Common myeloid progenitor, CD34-positive (primary cell): Measurements from ENCODE around the gene GREM1.

Experiments used
- CTCF ChIA-PET: fragments of 350-600 bp; sonication (Branson Sonifier 250); formaldehyde crosslinking; loops from one replicate; lab custom pipeline; 2021; ENCODE audit warnings: antibody characterized with exemption; lab: Charles Lee
- POLR2A ChIA-PET: fragments of 350-600 bp; sonication (Branson Sonifier 250); formaldehyde crosslinking; loops from one replicate; lab custom pipeline; 2021; ENCODE audit warnings: antibody characterized with exemption; lab: Charles Lee
- DNase-seq, 3 donors: peaks; one replicate each; pipeline versions ENCODE4 v3.0.0 to v3.0.0-alpha.2; 2013
- H3K27ac ChIP-seq, 2 experiments: 1 replicate in 1 of 2; 2 replicates in 1 of 2; pipeline ENCODE4 v1.7.0; 2013; ENCODE audit warnings: inconsistent platforms in 2 of 2, low read length in 2 of 2, mild to moderate bottlenecking in 2 of 2, low read depth in 1 of 2, moderate library complexity in 1 of 2; ENCODE audit not compliant: severe bottlenecking in 2 of 2, insufficient read depth in 1 of 2, poor library complexity in 1 of 2
- H3K27me3 ChIP-seq, 5 experiments: replicated peaks in 2 of 5; 1 replicate in 3 of 5; 2 replicates in 2 of 5; pipeline versions ENCODE4 v1.6.1 to v1.7.0; 2013; ENCODE audit warnings: low read length in 4 of 5, mild to moderate bottlenecking in 2 of 5, moderate library complexity in 2 of 5, inconsistent platforms in 1 of 5; ENCODE audit not compliant: insufficient read depth in 5 of 5, control insufficient read depth in 4 of 5
- H3K36me3 ChIP-seq, 4 experiments: 1 replicate in 2 of 4; 2 replicates in 2 of 4; pipeline versions ENCODE4 v1.6.1 to v1.7.0; 2013; ENCODE audit warnings: low read length in 3 of 4, control low read depth in 1 of 4, mild to moderate bottlenecking in 1 of 4; ENCODE audit not compliant: control insufficient read depth in 4 of 4, insufficient read depth in 4 of 4
- H3K4me1 ChIP-seq, 4 experiments: 1 replicate in 3 of 4; 2 replicates in 1 of 4; pipeline versions ENCODE4 v1.6.1 to v1.7.1; 2013; ENCODE audit warnings: low read length in 3 of 4, mild to moderate bottlenecking in 3 of 4, control low read depth in 1 of 4, inconsistent platforms in 1 of 4, moderate library complexity in 1 of 4; ENCODE audit not compliant: control insufficient read depth in 4 of 4, insufficient read depth in 4 of 4; ENCODE audit errors: control extremely low read depth in 1 of 4
- H3K4me3 ChIP-seq, 7 experiments: 1 replicate in 4 of 7; 2 replicates in 3 of 7; pipeline versions ENCODE4 v1.5.1 to v1.7.0; 2013; ENCODE audit warnings: mild to moderate bottlenecking in 7 of 7, low read length in 6 of 7, moderate library complexity in 6 of 7, inconsistent platforms in 2 of 7, low read depth in 2 of 7, control low read depth in 1 of 7; ENCODE audit not compliant: insufficient read depth in 4 of 7, control insufficient read depth in 1 of 7; ENCODE audit errors: extremely low read depth in 1 of 7
- H3K9me3 ChIP-seq, 5 experiments: 1 replicate in 4 of 5; 2 replicates in 1 of 5; pipeline versions ENCODE4 v1.6.1 to v1.7.1; 2013; ENCODE audit warnings: low read length in 4 of 5, mild to moderate bottlenecking in 2 of 5, inconsistent platforms in 1 of 5, low read depth in 1 of 5, moderate library complexity in 1 of 5; ENCODE audit not compliant: control insufficient read depth in 4 of 5, insufficient read depth in 2 of 5; ENCODE audit errors: control extremely low read depth in 1 of 5
- WGBS: methylation state at CpG from one replicate; pipeline ENCODE4 v1.1.5; 2013; ENCODE audit not compliant: insufficient coverage; 5-methylcytosine and 5-hydroxymethylcytosine counted together

Gene GREM1

GRCh38 chr15:32718227-32718820, 520 bp downstream of the GREM1 start:
- peak in 2 of 3 donors; percentile 27 to 55 for DNase-seq
- H3K4me3 ChIP-seq: peak overlapping the region in 6 of 7 experiments; percentile 30 to 68 (median 48)
- H3K36me3 ChIP-seq: no peaks in the 10 kb centered on the region
- peaks cover 27 to 83% (median 50%) of the 10 kb centered on the region in 5 experiments for H3K27me3 ChIP-seq
- no peak overlapping the region for H3K27ac ChIP-seq
- no peaks in the 10 kb centered on the region for H3K9me3 ChIP-seq
- ChIA-PET CTCF (interaction anchor here (0.5 kb wide), 1 partner anchor 1350 kb away, joined by 3 read pairs; no protein-coding TSS in a partner anchor), POLR2A (no interaction called here)
- WGBS: 2% methylated on average over 55 of the region's 60 CpGs
- peaks cover 5 to 32% (median 27%) of the 10 kb centered on the region in 4 experiments for H3K4me1 ChIP-seq

GRCh38 chr15:32718821-32719716, 1.3 kb downstream of the GREM1 start:
- WGBS: 4% methylated on average over 58 of the region's 70 CpGs
- H3K9me3 ChIP-seq: no peaks in the 10 kb centered on the region
- H3K36me3 ChIP-seq: no peaks in the 10 kb centered on the region
- POLR2A ChIA-PET: no interaction called here
- H3K27me3 ChIP-seq: peaks cover 26 to 75% (median 47%) of the 10 kb centered on the region in 5 experiments
- DNase-seq: peak; percentile 19 to 77 (median 51)
- CTCF ChIA-PET: interaction anchor here (0.5 kb wide), 1 partner anchor 1351 kb away, joined by 3 read pairs; no protein-coding TSS in a partner anchor
- H3K4me3 ChIP-seq: peak overlapping the region in 6 of 7 experiments; percentile 30 to 68 (median 48)
- H3K27ac ChIP-seq: no peak overlapping the region
- peaks cover 5 to 32% (median 27%) of the 10 kb centered on the region in 4 experiments for H3K4me1 ChIP-seq

DNA sequence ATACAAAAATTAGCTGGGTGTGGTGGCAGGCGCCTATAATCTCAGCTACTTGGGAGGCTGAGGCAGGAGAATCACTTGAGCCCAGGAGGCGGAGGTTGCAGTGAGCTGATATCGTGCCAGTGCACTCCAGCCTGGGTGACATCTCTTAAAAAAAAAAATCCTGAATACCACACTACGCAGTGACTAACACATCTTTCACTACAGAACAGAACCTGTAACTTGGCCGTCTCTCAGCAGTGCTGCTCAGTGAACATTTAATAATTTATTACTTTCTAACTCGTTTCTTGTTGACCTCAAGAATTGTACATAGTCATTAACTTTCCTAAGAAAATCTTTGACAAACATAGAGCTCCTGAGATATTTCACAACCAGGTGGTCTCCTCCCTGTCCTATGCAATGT, 3.8 kb downstream of the GREM1 start:
- CTCF ChIA-PET: no interaction called here

DNA sequence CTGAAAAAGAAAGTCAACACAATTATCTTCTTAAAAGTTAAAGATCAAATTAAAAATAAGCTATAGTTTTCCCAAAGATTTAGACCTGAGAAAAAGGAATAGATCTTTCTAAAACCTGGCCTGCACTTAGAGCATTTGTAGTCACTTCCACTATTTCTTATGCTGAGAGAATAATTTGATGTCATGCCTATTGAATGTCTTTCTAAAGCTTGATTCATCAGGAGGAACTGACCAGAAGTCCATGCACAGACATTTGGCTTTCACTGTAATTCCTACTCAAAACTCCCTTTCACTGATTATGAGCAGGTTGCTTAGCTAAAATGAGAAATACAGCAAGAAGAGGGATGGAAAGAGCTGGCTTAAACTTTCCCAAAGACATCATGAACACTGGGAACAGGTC, 4.3 kb downstream of the GREM1 start:
- DNase-seq: no peak
- Histone ChIP-seq H3K4me1 (peaks cover 0 to 24% (median 22%) of the 10 kb centered on the region in 4 experiments), H3K9me3 (no peaks in the 10 kb centered on the region), H3K27me3 (peaks cover 2 to 45% (median 21%) of the 10 kb centered on the region in 5 experiments), H3K27ac (no peak overlapping the region), H3K4me3 (no peak overlapping the region), H3K36me3 (no peaks in the 10 kb centered on the region)
- ChIA-PET CTCF (no interaction called here), POLR2A (no interaction called here)

More for the DNA sequence above, 3.8 kb downstream of the GREM1 start:
- Histone ChIP-seq H3K4me1 (peaks cover 3 to 29% (median 26%) of the 10 kb centered on the region in 4 experiments), H3K9me3 (no peaks in the 10 kb centered on the region), H3K27me3 (peaks cover 6 to 50% (median 26%) of the 10 kb centered on the region in 5 experiments), H3K4me3 (no peak overlapping the region), H3K27ac (no peak overlapping the region), H3K36me3 (no peaks in the 10 kb centered on the region)
- 90% methylated on average over 5 of the region's 6 CpGs for WGBS
- no peak for DNase-seq
- POLR2A ChIA-PET: no interaction called here

DNA sequence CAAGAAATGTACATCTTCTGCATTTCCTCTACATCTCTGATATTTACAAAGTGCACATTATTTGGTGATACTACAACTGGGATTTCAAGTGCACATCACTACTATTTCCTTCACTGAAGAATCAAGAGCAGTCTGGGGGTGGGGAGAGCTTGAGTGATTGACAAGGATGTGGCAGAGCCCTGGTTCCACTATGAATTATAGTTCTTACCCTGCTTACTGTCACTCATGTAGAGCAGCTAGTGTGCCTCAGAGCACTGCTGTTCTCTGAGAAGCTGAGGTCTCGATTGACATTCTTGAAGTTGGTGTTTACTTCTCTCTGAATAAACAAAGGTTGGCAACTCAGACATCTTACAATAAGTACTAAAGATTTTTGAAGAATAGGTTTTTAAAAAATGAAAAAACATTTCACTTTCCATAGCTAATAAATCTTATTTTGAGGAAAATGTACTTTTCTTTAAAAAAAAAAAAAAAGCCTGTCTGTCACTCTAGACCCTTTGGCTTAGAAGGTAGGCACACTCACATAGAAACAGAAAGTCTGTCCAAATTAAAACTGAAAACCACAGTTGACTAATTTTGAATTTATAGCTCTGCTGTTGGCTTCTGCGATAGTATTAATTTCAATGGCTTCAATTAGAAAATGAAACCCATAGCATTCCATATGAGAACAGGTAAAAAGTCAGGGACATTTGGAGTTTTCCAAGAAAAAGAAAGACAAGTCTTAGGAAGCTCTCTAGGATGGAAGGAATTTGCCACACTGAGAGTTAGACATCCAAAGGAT, 5.6 kb downstream of the GREM1 start:
- no peak overlapping the region for H3K4me3 ChIP-seq
- ChIA-PET POLR2A (no interaction called here), CTCF (no interaction called here)
- peaks cover 2 to 32% (median 17%) of the 10 kb centered on the region in 5 experiments for H3K27me3 ChIP-seq
- no peak overlapping the region for H3K27ac ChIP-seq
- no peaks in the 10 kb centered on the region for H3K9me3 ChIP-seq
- DNase-seq: peak in 1 of 3 donors; percentile 21
- H3K4me1 ChIP-seq: peaks cover 0 to 13% (median 11%) of the 10 kb centered on the region in 4 experiments
- WGBS: no CpG with 5 or more reads among the region's 2 CpGs
- H3K36me3 ChIP-seq: no peaks in the 10 kb centered on the region

DNA sequence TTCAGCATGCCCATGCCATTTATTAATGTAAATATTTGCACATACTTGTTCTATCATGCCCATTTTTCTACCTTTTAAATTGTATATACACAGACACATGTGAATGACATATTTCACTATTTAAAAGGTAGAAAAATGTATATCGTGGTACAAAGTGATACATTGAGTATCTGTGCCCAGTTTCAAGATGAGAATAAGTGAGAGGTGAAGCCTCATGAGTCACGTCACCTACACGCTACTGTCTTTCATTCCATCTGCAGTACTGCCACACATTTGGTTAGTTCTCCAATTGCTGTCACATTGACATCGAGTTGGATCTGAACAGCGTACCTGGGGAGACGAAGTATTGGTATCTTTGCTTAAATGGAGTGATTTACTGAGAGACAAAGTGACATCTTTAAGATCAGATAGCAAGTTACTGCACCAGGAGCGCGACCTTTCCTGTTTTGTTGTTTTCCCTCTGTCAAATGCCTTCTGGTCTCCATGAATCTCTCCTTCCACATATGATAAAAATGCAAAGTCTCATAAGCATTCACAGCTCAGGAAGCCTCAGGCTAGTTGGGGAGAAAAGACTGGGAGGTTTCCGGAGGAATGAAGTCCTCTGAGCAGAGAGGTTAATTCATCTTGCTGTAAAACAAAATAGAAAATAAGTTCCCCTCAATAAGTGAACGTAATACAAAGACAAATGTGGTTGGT, 12.0 kb downstream of the GREM1 start:
- H3K36me3 ChIP-seq: no peaks in the 10 kb centered on the region
- H3K27ac ChIP-seq: no peak overlapping the region
- POLR2A ChIA-PET: no interaction called here
- WGBS: 94% methylated on average over 2 of the region's 10 CpGs
- H3K27me3 ChIP-seq: peaks cover 0 to 7% (median 3%) of the 10 kb centered on the region in 5 experiments
- H3K9me3 ChIP-seq: no peaks in the 10 kb centered on the region
- CTCF ChIA-PET: no interaction called here
- no peak overlapping the region for H3K4me3 ChIP-seq
- no peak for DNase-seq
- peaks cover 0 to 8% (median 0%) of the 10 kb centered on the region in 4 experiments for H3K4me1 ChIP-seq
